Measurements from ENCODE around the gene HSPB2.

- TF ChIP-seq CTCF (IDR thresholded peaks at IDR 0.05) (no peak), POLR2A (IDR thresholded peaks at IDR 0.05) (no peak), EP300 (IDR thresholded peaks at IDR 0.05) (no peak)
Measured at GRCh38 chr11:111871693-111872161, 40.8 kb upstream of the HSPB2 start.

Measured in ovary (tissue), 3 donors.